Testis (tissue), 3 donors: Measurements from ENCODE around the gene BBX. TPM values are rescaled to one million over a fixed set of nuclear protein-coding genes. Genes with fewer than 3 reads are reported as not detected.

Experiments
- DNase-seq: peaks from one replicate; pipeline ENCODE4 v3.0.0-alpha.2; 2019
- H3K27ac ChIP-seq, 2 donors: fragments of 200-600 bp; sonication (generic); one replicate each; pipeline ENCODE4 v1.5.1; 2019
- H3K27me3 ChIP-seq: fragments of 200-600 bp; sonication (generic); one replicate; pipeline ENCODE4 v1.5.1; 2019
- H3K36me3 ChIP-seq: fragments of 200-600 bp; sonication (generic); one replicate; pipeline ENCODE4 v1.5.1; 2017; ENCODE audit warnings: low read depth; ENCODE audit errors: missing control alignments
- H3K4me1 ChIP-seq: fragments of 200-600 bp; sonication (generic); one replicate; pipeline ENCODE4 v1.5.1; 2019
- H3K4me3 ChIP-seq, 2 donors: fragments of 200-600 bp; sonication (generic); one replicate each; pipeline ENCODE4 v1.5.1; 2017 to 2019
- H3K9me3 ChIP-seq: fragments of 200-600 bp; sonication (generic); one replicate; pipeline ENCODE4 v1.5.1; 2017
- POLR2A ChIP-seq: fragments of 450-650 bp; IDR thresholded peaks from one replicate; pipeline ENCODE4 v1.6.1; 2017; ENCODE audit warnings: antibody characterized with exemption, mild to moderate bottlenecking, moderate library complexity
- WGBS, 2 donors: methylation state at CpG; one replicate each; pipeline ENCODE4 v1.1.5; 2018; 5-methylcytosine and 5-hydroxymethylcytosine counted together
- intact Hi-C: fragments of 100-400 bp; cut with DNase I; formaldehyde crosslinking; loops from one replicate; pipeline ENCODE4 v1.15.1; 2023; ENCODE audit warnings: low total_unique reads
- polyA plus RNA-seq: library from polyadenylated mRNA; stranded (reverse); fragments of 350-450 nt; fragmentation: Illumina TruSeq; extraction: RNeasy Lipid Tissue Mini Kit (QIAGEN cat#74804); gene quantifications from one replicate; pipeline ENCODE4 v1.2.3, GENCODE V29; 2014; ENCODE audit warnings: low read depth, low replicate concordance; ENCODE audit not compliant: insufficient read depth
- total RNA-seq, 2 donors: library from RNA; depleted of rRNA; stranded (reverse); fragments of >200 nt; gene quantifications; one replicate each; pipeline ENCODE4 v1.2.3, GENCODE V29; 2016
- TF ChIP-seq, protein P1 (sequence below), 3 experiments: fragments of 450-650 bp in 2 of 3; fragments of 200-600 bp in 1 of 3; sonication (generic) in 1 of 3; IDR thresholded peaks; one replicate each; pipeline ENCODE4 v1.5.1; 2016 to 2019; ENCODE audit warnings: antibody characterized with exemption in 3 of 3, mild to moderate bottlenecking in 2 of 3, moderate library complexity in 1 of 3

The BBX gene
- total and polyA plus RNA-seq, 3 donors from 2014 or later, result 93.3 to 317 (median 312) TPM

DNA sequence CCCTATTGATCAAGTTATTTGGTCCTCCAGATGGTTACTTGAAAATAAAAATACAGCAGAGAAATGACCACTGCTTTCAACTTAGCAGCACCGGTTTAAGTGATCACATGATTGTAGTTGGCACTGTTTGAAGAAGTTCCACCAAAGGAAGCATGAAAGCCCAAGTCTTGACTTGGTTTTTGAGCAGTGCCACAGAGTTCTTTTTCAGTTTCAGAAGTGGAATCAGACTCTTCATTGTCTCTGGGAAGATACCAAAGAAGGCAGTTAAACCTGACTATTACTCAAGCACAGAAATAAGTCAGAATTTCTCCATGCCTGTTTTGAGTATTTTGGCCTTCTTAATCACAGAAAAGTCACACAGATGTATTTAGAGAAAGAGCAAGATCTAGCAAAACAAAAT, 66.7 kb downstream of the BBX start:
- H3K9me3 ChIP-seq, result no peaks in the 10 kb centered on the region
- H3K27ac ChIP-seq, result no peak overlapping the region
- no peaks in the 10 kb centered on the region for H3K36me3 ChIP-seq
- no peak overlapping the region for H3K4me3 ChIP-seq
- TF ChIP-seq POLR2A, result no peak
- TF ChIP-seq, protein P1, sequence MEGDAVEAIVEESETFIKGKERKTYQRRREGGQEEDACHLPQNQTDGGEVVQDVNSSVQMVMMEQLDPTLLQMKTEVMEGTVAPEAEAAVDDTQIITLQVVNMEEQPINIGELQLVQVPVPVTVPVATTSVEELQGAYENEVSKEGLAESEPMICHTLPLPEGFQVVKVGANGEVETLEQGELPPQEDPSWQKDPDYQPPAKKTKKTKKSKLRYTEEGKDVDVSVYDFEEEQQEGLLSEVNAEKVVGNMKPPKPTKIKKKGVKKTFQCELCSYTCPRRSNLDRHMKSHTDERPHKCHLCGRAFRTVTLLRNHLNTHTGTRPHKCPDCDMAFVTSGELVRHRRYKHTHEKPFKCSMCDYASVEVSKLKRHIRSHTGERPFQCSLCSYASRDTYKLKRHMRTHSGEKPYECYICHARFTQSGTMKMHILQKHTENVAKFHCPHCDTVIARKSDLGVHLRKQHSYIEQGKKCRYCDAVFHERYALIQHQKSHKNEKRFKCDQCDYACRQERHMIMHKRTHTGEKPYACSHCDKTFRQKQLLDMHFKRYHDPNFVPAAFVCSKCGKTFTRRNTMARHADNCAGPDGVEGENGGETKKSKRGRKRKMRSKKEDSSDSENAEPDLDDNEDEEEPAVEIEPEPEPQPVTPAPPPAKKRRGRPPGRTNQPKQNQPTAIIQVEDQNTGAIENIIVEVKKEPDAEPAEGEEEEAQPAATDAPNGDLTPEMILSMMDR (IDR thresholded peaks at IDR 0.05), result no peak
- H3K27me3 ChIP-seq, result no peaks in the 10 kb centered on the region
- WGBS, 2 donors, result 70 to 77% methylated on average over 1 of the region's 1 CpG
- no peak for DNase-seq
- peaks cover 4% of the 10 kb centered on the region for H3K4me1 ChIP-seq
- intact Hi-C loops, result no loop called here

DNA sequence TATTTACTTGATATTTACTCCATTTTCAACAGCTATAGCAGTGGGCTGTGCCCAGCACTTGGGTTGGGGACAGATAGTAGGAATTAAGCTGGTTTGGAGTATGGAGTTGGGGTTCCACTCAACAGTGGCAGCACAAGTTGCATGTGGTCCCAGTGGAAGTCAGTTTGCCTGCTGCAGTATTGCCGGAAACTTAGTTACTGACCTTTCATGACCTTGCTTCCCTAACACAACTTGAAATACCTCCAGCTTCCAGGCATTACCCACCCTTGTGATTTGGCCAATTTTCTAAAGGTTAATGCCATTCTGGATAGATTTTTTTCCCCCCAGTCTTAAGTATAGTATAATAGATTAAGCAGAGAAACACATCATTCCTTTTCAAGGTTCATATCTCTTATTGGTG, 68.0 kb downstream of the BBX start:
- TF ChIP-seq, protein P1 (IDR thresholded peaks at IDR 0.05), result no peak
- no peak for TF ChIP-seq POLR2A
- intact Hi-C loops, result no loop called here
- Histone ChIP-seq H3K4me3 (no peak overlapping the region), H3K9me3 (no peaks in the 10 kb centered on the region), H3K36me3 (no peaks in the 10 kb centered on the region), H3K27ac (no peak overlapping the region), H3K27me3 (no peaks in the 10 kb centered on the region), H3K4me1 (peaks cover 4% of the 10 kb centered on the region)
- no peak for DNase-seq
- 62 to 73% methylated on average over 1 of the region's 1 CpG for WGBS, 2 donors

DNA sequence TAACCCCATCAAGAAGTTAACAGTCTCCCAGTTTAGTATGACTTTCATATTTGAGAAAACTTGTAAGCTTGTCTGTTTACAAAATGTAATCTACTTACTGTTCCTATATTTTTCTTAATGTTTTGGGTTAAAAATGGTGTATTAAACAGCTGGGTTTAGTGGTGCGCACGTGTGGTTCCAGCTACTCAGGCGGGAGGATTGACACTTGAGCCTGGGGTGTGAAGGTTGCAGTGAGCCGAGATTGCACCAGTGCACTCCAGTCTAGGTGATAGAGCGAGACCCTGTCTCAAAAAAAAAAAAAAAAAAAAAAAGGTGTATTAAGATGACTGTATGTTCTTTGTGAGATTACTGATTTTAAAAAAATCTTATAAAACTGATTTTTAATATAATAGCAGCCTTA, 69.3 kb downstream of the BBX start:
- no peaks in the 10 kb centered on the region for H3K36me3 ChIP-seq
- H3K9me3 ChIP-seq, result no peaks in the 10 kb centered on the region
- TF ChIP-seq POLR2A, result no peak
- TF ChIP-seq, protein P1 (IDR thresholded peaks at IDR 0.05), result no peak
- H3K4me3 ChIP-seq, result no peak overlapping the region
- no peak overlapping the region for H3K27ac ChIP-seq
- H3K27me3 ChIP-seq, result no peaks in the 10 kb centered on the region
- no peak for DNase-seq
- WGBS, 2 donors, result 79 to 91% methylated on average over 5 of the region's 5 CpGs
- intact Hi-C loops, result no loop called here
- H3K4me1 ChIP-seq, result peaks cover 4% of the 10 kb centered on the region

DNA sequence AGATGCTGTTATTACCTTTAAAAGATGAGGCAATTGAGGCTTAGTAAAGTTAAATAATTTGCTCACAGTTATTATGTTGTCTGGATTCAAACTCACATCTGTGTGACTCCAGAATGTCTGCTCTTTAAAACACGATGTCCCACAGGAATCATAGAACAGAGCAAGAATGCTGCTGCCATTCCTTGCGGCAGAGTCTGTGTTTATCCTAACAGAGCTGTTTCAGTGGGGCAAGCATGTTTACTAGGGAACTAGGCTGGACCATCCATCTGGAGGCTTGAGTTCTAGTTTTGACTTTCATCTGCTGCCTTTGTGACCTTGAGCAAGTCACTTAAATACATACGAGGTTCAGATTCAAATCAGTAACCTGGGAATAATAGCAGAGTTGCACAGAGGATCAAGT, 72.1 kb downstream of the BBX start:
- WGBS, 2 donors, result 60 to 65% methylated on average over 3 of the region's 3 CpGs
- intact Hi-C loops, result no loop called here
- no peaks in the 10 kb centered on the region for H3K9me3 ChIP-seq
- H3K27ac ChIP-seq, result no peak overlapping the region
- no peaks in the 10 kb centered on the region for H3K27me3 ChIP-seq
- DNase-seq, result no peak
- no peak overlapping the region for H3K4me3 ChIP-seq
- H3K4me1 ChIP-seq, result peaks cover 11% of the 10 kb centered on the region
- H3K36me3 ChIP-seq, result no peaks in the 10 kb centered on the region
- TF ChIP-seq, protein P1 (IDR thresholded peaks at IDR 0.05), result no peak
- TF ChIP-seq POLR2A, result no peak

DNA sequence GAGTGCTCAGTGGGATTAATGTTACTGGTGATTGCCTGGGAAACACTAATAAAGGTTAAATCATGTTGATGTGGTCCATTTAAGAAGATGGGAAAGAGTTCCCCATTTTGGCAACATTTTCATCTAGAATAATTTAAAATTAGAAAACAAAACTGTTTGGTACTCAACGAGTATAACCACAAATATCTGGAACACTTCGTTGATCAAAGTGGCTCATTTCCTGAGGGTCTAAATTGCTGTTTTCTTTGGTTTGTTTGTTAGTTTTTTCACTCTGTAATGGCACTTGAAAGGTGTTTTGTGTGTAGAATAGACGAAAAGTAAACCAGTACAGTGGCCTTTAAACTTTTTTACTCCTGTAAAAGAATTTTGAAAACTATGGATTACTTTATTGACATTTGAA, 73.9 kb downstream of the BBX start:
- intact Hi-C loops, result no loop called here
- no peak for DNase-seq
- Histone ChIP-seq H3K27me3 (no peaks in the 10 kb centered on the region), H3K36me3 (no peaks in the 10 kb centered on the region), H3K9me3 (no peaks in the 10 kb centered on the region), H3K27ac (no peak overlapping the region), H3K4me1 (peaks cover 17% of the 10 kb centered on the region), H3K4me3 (no peak overlapping the region)
- 51 to 53% methylated on average over 3 of the region's 3 CpGs for WGBS, 2 donors
- no peak for TF ChIP-seq POLR2A
- TF ChIP-seq, protein P1 (IDR thresholded peaks at IDR 0.05), result no peak
